WTC11 (cell line): ENCODE data around the gene CASP12. TPM values are rescaled to one million over a fixed set of nuclear protein-coding genes. Genes with fewer than 3 reads are reported as not detected.

Experiments
- ATAC-seq: fragments of 200-7000 bp; cut with Tn5 transposase; 2 replicates; pipeline ENCODE4 v1.10.0; 2021; ENCODE audit warnings: mild to moderate bottlenecking, moderate library complexity
- CTCF ChIA-PET: fragments of 300-600 bp; sonication (Branson Sonifier 250); formaldehyde crosslinking; loops from one replicate; lab custom pipeline; 2021; ENCODE audit warnings: antibody characterized with exemption; lab: Charles Lee
- POLR2A ChIA-PET: fragments of 350-600 bp; sonication (Branson Sonifier 250); formaldehyde crosslinking; loops from one replicate; lab custom pipeline; 2021; ENCODE audit warnings: antibody characterized with exemption; lab: Charles Lee
- DNase-seq: peaks from one replicate; pipeline ENCODE4 v3.0.0; 2021; ENCODE audit warnings: low spot score
- H3K27ac Mint-ChIP-seq: 2 replicates; pipeline ENCODE4 v1.8.0; 2021; ENCODE audit warnings: mixed read lengths
- H3K27me3 Mint-ChIP-seq: 2 replicates; pipeline ENCODE4 v1.8.0; 2021; ENCODE audit warnings: low read depth, mild to moderate bottlenecking, moderate library complexity, mixed read lengths
- H3K36me3 Mint-ChIP-seq: 2 replicates; pipeline ENCODE4 v1.8.0; 2021; ENCODE audit warnings: mixed read lengths
- H3K4me1 Mint-ChIP-seq: 2 replicates; pipeline ENCODE4 v1.8.0; 2022; ENCODE audit warnings: mixed read lengths
- H3K4me3 Mint-ChIP-seq: 2 replicates; pipeline ENCODE4 v1.8.0; 2021; ENCODE audit warnings: mild to moderate bottlenecking, moderate library complexity, mixed read lengths
- H3K9me3 Mint-ChIP-seq: 2 replicates; pipeline ENCODE4 v1.8.0; 2021; ENCODE audit warnings: mixed read lengths
- ATF6 ChIP-seq: sonication (generic); formaldehyde crosslinking; IDR thresholded peaks from 2 replicates; pipeline ENCODE4 v1.8.1; 2023; ENCODE audit warnings: mild to moderate bottlenecking, missing genetic modification reagents
- CBFB ChIP-seq: sonication (generic); formaldehyde crosslinking; IDR thresholded peaks from 2 replicates; pipeline ENCODE4 v1.8.1; 2022; ENCODE audit warnings: mild to moderate bottlenecking, low read depth, missing genetic modification reagents
- CTCF ChIP-seq: fragments of 200-600 bp; IDR thresholded peaks from 2 replicates; pipeline ENCODE4 v1.8.0; 2022; ENCODE audit warnings: antibody characterized with exemption
- FOXJ3 ChIP-seq: sonication (generic); formaldehyde crosslinking; IDR thresholded peaks from 2 replicates; pipeline ENCODE4 v1.9.0; 2021; ENCODE audit warnings: missing genetic modification reagents, mild to moderate bottlenecking, borderline replicate concordance
- GABPB1 ChIP-seq: sonication (generic); formaldehyde crosslinking; IDR thresholded peaks from 2 replicates; pipeline ENCODE4 v1.8.1; 2023; ENCODE audit warnings: mild to moderate bottlenecking, missing genetic modification reagents
- GTF2I ChIP-seq: fragments of 250-450 bp; sonication (Bioruptor Pico); conservative IDR thresholded peaks from 2 replicates; pipeline ENCODE4 v1.4.0; 2021; ENCODE audit warnings: mild to moderate bottlenecking
- HMGA2 ChIP-seq: fragments of 250-450 bp; sonication (Bioruptor Pico); IDR thresholded peaks from 2 replicates; pipeline ENCODE4 v1.4.0; 2021; ENCODE audit warnings: mild to moderate bottlenecking, moderate library complexity
- MYBL2 ChIP-seq: sonication (generic); formaldehyde crosslinking; IDR thresholded peaks from 2 replicates; pipeline ENCODE4 v1.8.1; 2023; ENCODE audit warnings: mild to moderate bottlenecking, moderate library complexity, missing genetic modification reagents
- NR2C2 ChIP-seq: sonication (generic); formaldehyde crosslinking; IDR thresholded peaks from 2 replicates; pipeline ENCODE4 v1.8.0; 2022; ENCODE audit warnings: mild to moderate bottlenecking, missing genetic modification reagents
- RORB ChIP-seq: fragments of 250-450 bp; sonication (Bioruptor Pico); IDR thresholded peaks from 2 replicates; pipeline ENCODE4 v1.9.0; 2021; ENCODE audit warnings: mild to moderate bottlenecking
- TEAD1 ChIP-seq: sonication (generic); formaldehyde crosslinking; IDR thresholded peaks from 2 replicates; pipeline ENCODE4 v1.8.0; 2022; ENCODE audit warnings: mild to moderate bottlenecking, missing genetic modification reagents
- TEAD4 ChIP-seq: sonication (generic); formaldehyde crosslinking; IDR thresholded peaks from 2 replicates; pipeline ENCODE4 v1.8.0; 2022; ENCODE audit warnings: mild to moderate bottlenecking, missing genetic modification reagents
- TP53 ChIP-seq: sonication (generic); formaldehyde crosslinking; IDR thresholded peaks from 2 replicates; pipeline ENCODE4 v1.8.1; 2023; ENCODE audit warnings: mild to moderate bottlenecking, missing genetic modification reagents
- USF1 ChIP-seq: sonication (generic); formaldehyde crosslinking; IDR thresholded peaks from 2 replicates; pipeline ENCODE4 v1.8.0; 2022; ENCODE audit warnings: mild to moderate bottlenecking, missing genetic modification reagents
- ZNF263 ChIP-seq: sonication (generic); formaldehyde crosslinking; IDR thresholded peaks from 2 replicates; pipeline ENCODE4 v1.8.1; 2022; ENCODE audit warnings: low read depth, mild to moderate bottlenecking, moderate library complexity, missing genetic modification reagents
- ZNF281 ChIP-seq: sonication (generic); formaldehyde crosslinking; IDR thresholded peaks from 2 replicates; pipeline ENCODE4 v1.8.0; 2023; ENCODE audit warnings: mild to moderate bottlenecking, missing genetic modification reagents
- ZNF532 ChIP-seq: fragments of 250-450 bp; sonication (Bioruptor Pico); IDR thresholded peaks from 2 replicates; pipeline ENCODE4 v1.9.0; 2021; ENCODE audit warnings: mild to moderate bottlenecking, borderline replicate concordance
- total RNA-seq: library from RNA; stranded (reverse); gene quantifications from 3 replicates; pipeline ENCODE4 v1.2.3, GENCODE V29; 2021

Gene CASP12
- total RNA-seq, 1 experiment from 2014 or later, result not detected

GRCh38 chr11:104916442-104916841, 18.2 kb upstream of the CASP12 start:
- Mint-ChIP-seq H3K4me3 (no peak overlapping the region), H3K36me3 (no peaks in the 10 kb centered on the region), H3K27ac (no peak overlapping the region), H3K9me3 (peaks cover 5% of the 10 kb centered on the region; the same call in 1 of the 2 replicates), H3K27me3 (no peaks in the 10 kb centered on the region), H3K4me1 (peaks cover 5% of the 10 kb centered on the region)
- DNase-seq (no peak), ATAC-seq (no peak)
- CTCF ChIA-PET, result no interaction called here
- POLR2A ChIA-PET, result no interaction called here
- no peak for TF ChIP-seq NR2C2 (CRISPR knock-in tag)
- no peak for TF ChIP-seq HMGA2 (CRISPR knock-in tag)
- no peak for TF ChIP-seq ZNF263 (CRISPR knock-in tag)
- no peak for TF ChIP-seq ZNF281 (CRISPR knock-in tag)
- TF ChIP-seq MYBL2 (CRISPR knock-in tag), result no peak
- TF ChIP-seq CBFB (CRISPR knock-in tag), result no peak
- TF ChIP-seq ATF6 (CRISPR knock-in tag), result no peak
- no peak for TF ChIP-seq ZNF532 (CRISPR knock-in tag)
- TF ChIP-seq CTCF, result no peak
- TF ChIP-seq USF1 (CRISPR knock-in tag), result no peak
- no peak for TF ChIP-seq GTF2I (CRISPR knock-in tag)

GRCh38 chr11:104912102-104912501, 13.8 kb upstream of the CASP12 start:
- peaks cover 10% of the 10 kb centered on the region for H3K9me3 Mint-ChIP-seq
- ChIA-PET POLR2A (no interaction called here), CTCF (interaction anchor here (1.4 kb wide), 1 partner anchor 39 kb away, joined by 3 read pairs; no protein-coding TSS in a partner anchor)
- no peaks in the 10 kb centered on the region for H3K36me3 Mint-ChIP-seq
- ATAC-seq (no peak), DNase-seq (no peak)
- TF ChIP-seq TEAD1 (CRISPR knock-in tag), result no peak
- no peak for TF ChIP-seq TEAD4 (CRISPR knock-in tag)
- TF ChIP-seq TP53 (CRISPR knock-in tag), result no peak
- TF ChIP-seq RORB (CRISPR knock-in tag), result no peak
- no peak for TF ChIP-seq GABPB1 (CRISPR knock-in tag)
- TF ChIP-seq FOXJ3, result no peak
- TF ChIP-seq ZNF281 (CRISPR knock-in tag), result no peak
- no peak overlapping the region for H3K27ac Mint-ChIP-seq
- no peaks in the 10 kb centered on the region for H3K27me3 Mint-ChIP-seq
- H3K4me3 Mint-ChIP-seq, result no peak overlapping the region
- H3K4me1 Mint-ChIP-seq, result no peaks in the 10 kb centered on the region
